ENCODE results near the gene GAMT.
"Not testable (repeated sequence)": the region's sequence is repeated elsewhere in the genome, so short reads cannot be mapped to it uniquely, and the experiment has no call there.

GAMT gene

DNA sequence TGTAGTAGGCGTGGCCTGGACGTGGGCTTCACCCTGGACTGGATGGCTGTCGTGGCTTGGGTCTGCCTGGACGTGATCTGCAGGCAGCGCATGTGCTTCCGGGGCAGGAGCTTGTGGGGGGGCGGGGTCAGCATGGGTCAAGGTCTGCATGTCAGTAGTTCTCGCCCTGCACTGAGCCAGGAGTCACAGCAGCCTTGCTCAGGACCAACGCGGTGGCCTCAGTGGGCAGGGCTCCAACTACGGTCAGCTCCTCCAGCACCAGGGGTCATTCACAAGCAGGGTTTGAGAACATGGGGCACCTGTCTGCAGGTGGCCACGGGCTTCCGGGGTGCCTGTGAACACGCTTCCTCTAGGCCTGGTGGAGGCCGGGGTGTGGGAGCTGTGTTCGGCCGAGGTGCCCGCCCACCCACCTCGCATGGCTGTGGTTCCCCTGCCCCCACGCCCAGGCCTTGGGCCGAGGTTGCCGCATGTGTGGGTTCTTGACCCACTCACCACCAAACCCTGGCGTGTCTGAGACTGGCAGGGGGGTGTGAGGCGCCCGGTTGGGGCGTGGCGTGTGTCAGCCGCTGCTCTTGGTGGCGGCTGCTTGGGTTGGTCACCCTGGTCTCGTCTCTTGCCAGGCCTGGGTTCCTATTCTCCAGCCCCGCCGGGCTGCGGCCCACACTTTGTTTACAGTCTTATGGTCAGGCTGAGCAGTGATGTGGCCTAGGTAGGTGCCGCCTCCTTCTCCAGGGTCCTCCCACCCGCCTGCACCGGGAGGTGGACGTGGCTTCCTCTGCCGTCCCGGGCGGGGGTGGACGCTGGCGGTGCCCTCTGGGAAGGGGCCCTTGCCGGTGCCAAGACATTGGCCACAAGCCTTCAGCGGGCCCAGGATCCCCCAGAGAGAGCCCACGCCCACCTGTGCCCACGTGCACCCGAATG lies 32.0 kb upstream of the GAMT start:
- FAIRE-seq, result no peak

GRCh38 chr19:1432507-1432887 lies 31.2 kb upstream of the GAMT start:
- no peak for FAIRE-seq

GRCh38 chr19:1431759-1432506 lies 30.6 kb upstream of the GAMT start:
- no peak for FAIRE-seq

DNA sequence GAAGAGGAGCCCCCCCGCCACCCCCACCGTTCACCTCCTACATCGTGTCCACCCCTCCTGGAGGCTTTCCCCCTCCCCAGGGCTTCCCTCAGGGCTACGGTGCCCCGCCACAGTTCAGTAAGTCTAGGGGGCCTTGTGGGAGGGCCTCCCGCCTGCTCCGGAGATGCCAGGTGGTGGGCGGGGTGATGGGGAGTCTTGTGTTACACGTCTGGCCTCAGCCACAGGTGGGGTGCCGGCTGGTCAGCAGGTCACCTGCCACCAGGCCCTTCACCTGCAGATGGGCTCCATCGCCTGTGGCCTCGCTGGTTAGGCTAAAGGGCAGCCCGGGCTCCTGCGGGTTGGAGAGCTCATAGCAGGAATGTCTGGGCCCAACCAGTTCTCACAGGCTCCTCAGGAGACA lies 28.9 kb upstream of the GAMT start:
- FAIRE-seq, result no peak

- FAIRE-seq, result no peak
These were observed 28.4 kb upstream of the GAMT start for GRCh38 chr19:1429750-1430149.

GRCh38 chr19:1428738-1429391 lies 27.5 kb upstream of the GAMT start:
- no peak for FAIRE-seq

GRCh38 chr19:1427221-1427920 lies 26.0 kb upstream of the GAMT start:
- no peak for FAIRE-seq

- no peak for FAIRE-seq
These were observed 25.4 kb upstream of the GAMT start for GRCh38 chr19:1426736-1427135.

GRCh38 chr19:1425902-1426301 lies 24.6 kb upstream of the GAMT start:
- no peak for FAIRE-seq

GRCh38 chr19:1425102-1425837 lies 23.9 kb upstream of the GAMT start:
- FAIRE-seq, result no peak

GRCh38 chr19:1424192-1424955 lies 23.0 kb upstream of the GAMT start:
- no peak for FAIRE-seq

DNA sequence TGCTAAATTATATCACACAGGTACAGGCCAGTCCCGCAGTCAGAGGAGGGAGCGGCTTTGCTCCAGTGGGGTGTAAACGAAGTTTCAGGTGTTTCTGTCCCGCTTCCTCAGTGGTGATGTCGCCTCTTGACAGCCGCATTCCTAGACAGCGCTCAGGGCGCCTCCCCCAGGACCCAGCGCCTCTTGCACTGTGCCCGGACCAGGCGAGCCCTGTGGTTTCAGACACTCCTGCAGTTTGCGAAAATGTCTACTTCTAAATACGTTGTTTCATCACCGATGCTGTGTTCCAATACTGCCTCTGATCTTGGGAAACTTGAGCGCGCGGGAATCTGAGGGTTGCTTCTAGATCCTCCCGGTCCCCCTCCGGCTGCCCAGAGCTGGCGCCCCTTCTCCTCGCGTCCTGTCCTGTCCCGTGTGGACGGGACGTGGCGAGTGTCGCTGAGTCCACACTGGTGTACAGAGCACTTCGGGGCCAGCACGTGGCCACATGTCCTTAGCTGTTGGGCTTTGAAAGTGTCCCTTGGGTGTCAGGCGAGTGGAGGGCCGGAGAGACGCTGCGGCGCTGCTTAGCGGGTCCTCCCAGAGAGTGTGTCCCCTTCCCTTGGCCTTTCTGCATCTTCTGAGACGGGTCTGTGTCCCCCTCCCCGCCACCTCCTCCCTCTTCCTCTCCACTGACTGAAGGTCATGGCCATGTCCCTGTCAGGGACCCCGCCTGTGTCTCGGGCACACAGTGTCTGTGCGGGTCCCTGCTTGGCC lies 22.3 kb upstream of the GAMT start:
- FAIRE-seq, result no peak

GRCh38 chr19:1422943-1423342 lies 21.6 kb upstream of the GAMT start:
- no peak for FAIRE-seq

- no peak for FAIRE-seq
These were observed 21.0 kb upstream of the GAMT start for GRCh38 chr19:1422360-1422759.

DNA sequence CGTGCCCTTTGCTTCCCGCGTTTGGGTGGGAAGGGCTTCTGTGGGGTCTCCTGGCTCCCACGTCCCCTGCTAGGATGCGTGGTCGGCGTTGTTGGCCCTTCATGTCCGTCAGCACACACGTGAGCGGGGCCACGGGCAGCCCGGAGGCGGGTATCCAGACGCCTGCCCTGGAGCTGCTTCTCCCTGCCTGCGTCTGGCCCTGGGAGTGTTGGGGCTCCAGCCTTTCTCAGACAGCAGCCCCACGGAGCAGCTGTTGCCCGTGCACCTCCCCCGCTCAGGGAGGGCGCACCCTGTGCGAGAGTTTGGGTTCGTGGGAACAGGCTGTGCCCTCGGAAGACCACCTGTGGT lies 20.6 kb upstream of the GAMT start:
- no peak for FAIRE-seq

GRCh38 chr19:1421218-1421957 lies 20.0 kb upstream of the GAMT start:
- FAIRE-seq, result no peak

DNA sequence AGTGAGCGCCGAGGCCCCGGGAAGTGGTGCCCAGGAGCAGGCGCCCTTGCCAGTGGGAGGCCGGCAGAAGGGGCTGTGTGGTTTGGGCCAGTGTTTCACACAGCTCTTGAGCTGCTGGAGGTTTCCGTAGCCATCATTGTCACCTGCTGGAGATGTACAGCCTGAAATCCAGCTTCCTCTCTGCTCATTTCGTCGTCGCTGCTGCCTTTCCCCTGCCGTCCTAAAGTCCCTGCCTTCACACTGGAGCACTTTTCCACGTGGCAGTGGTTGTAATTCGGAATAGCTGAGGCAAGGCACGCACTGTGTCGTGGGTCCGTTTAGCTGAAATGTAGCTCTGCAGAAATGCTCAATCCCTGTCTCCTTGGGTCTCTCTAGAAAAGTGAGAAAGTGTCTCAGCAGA lies 19.2 kb upstream of the GAMT start:
- FAIRE-seq, result no peak

DNA sequence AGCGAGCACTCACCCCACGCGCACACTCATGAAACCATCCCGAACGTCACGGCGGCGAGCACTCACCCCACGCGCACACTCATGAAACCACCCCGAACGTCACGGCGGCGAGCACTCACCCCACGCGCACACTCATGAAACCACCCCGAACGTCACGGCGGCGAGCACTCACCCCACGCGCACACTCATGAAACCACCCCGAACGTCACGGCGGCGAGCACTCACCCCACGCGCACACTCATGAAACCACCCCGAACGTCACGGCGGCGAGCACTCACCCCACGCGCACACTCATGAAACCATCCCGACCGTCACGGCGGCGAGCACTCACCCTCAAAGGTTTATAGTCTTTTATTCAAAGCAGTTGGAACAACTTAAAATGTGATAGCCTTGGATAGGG lies 18.7 kb upstream of the GAMT start:
- FAIRE-seq, result not testable (repeated sequence)

- no peak for FAIRE-seq
These were observed 17.8 kb upstream of the GAMT start for GRCh38 chr19:1418951-1419738.

GRCh38 chr19:1418496-1418775 lies 17.1 kb upstream of the GAMT start:
- no peak for FAIRE-seq
